HCT116 (cell line): ENCODE measurements around the gene GATAD2B. TPM values are rescaled to one million over a fixed set of nuclear protein-coding genes. Genes with fewer than 3 reads are reported as not detected.

Experiments used
- ATAC-seq: fragments of 200-7000 bp; cut with Tn5 transposase; 2 replicates; pipeline ENCODE4 v1.9.1; 2020; ENCODE audit warnings: mild to moderate bottlenecking, moderate library complexity
- BruUV-seq: library from RNA; stranded (reverse); fragments of 400-500 nt; replicated peaks from 2 replicates; lab custom pipeline; 2021; lab: Mats Ljungman, UMichigan
- CTCF ChIA-PET: fragments of 300-600 bp; sonication (Branson Sonifier 250); formaldehyde crosslinking; loops from one replicate; lab custom pipeline; 2021; ENCODE audit warnings: antibody characterized with exemption; lab: Charles Lee
- POLR2A ChIA-PET: fragments of 300-600, 350-600 bp; sonication (Branson Sonifier 250); formaldehyde crosslinking; loops from one replicate; lab custom pipeline; 2021; ENCODE audit warnings: antibody characterized with exemption; lab: Charles Lee
- RAD21 ChIA-PET, 2 experiments: fragments of 300-600 bp; sonication (Branson Sonifier 250); formaldehyde crosslinking; loops; one replicate each; lab custom pipeline; 2023; ENCODE audit warnings: low total read pairs in 2 of 2; ENCODE audit not compliant: uncharacterized antibody in 2 of 2, unreplicated experiment in 2 of 2, low non-redundant PET in 1 of 2; lab: Charles Lee
- DNase-seq: peaks from one replicate; pipeline ENCODE4 v3.0.0-alpha.2; 2010; ENCODE audit warnings: low read depth, low spot score
- H2AFZ ChIP-seq: fragments of 200-600 bp; shearing (Covaris generic), sonication (generic); 2 replicates; pipeline ENCODE4 v1.6.1; 2017; ENCODE audit warnings: low read depth, mixed run types, mixed read lengths, antibody characterized with exemption, low read length; ENCODE audit not compliant: poor library complexity, severe bottlenecking
- H3K27ac ChIP-seq: 2 replicates; pipeline ENCODE4 v1.5.1; 2012; ENCODE audit warnings: low read depth, low read length
- H3K27me3 ChIP-seq: fragments of 200-600 bp; sonication (generic); 2 replicates; pipeline ENCODE4 v1.6.1; 2016; ENCODE audit warnings: mixed run types, low read length, mixed read lengths; ENCODE audit not compliant: insufficient read depth
- H3K36me3 ChIP-seq, 2 experiments: fragments of 200-500 bp in 1 of 2; fragments of 200-600 bp in 1 of 2; sonication (Bioruptor generic) in 1 of 2; sonication (generic) in 1 of 2; 2 replicates each; pipeline versions ENCODE4 v1.5.1 to v1.6.1; 2014 to 2016; ENCODE audit warnings: low read length in 2 of 2, inconsistent platforms in 1 of 2, mixed read lengths in 1 of 2, mixed run types in 1 of 2; ENCODE audit not compliant: insufficient read depth in 2 of 2, control insufficient read depth in 1 of 2
- H3K4me1 ChIP-seq, 2 experiments: fragments of 200-600 bp in 1 of 2; sonication (generic) in 1 of 2; 2 replicates each; pipeline versions ENCODE4 v1.5.1 to v1.6.1; 2012 to 2017; ENCODE audit warnings: low read length in 2 of 2, inconsistent platforms in 1 of 2, mild to moderate bottlenecking in 1 of 2, mixed read lengths in 1 of 2, mixed run types in 1 of 2, moderate library complexity in 1 of 2; ENCODE audit not compliant: insufficient read depth in 2 of 2, control insufficient read depth in 1 of 2
- H3K4me2 ChIP-seq: fragments of 200-600 bp; sonication (generic); 2 replicates; pipeline ENCODE4 v1.6.1; 2017; ENCODE audit warnings: mixed run types, low read length, mixed read lengths
- H3K4me3 ChIP-seq, 2 experiments: fragments of 200-600 bp in 1 of 2; sonication (generic) in 1 of 2; replicated peaks in 1 of 2; 2 replicates each; pipeline ENCODE4 v1.5.1; 2011 to 2016; ENCODE audit warnings: low read length in 2 of 2, control low read depth in 1 of 2, low read depth in 1 of 2, mild to moderate bottlenecking in 1 of 2, mixed read lengths in 1 of 2, mixed run types in 1 of 2
- H3K79me2 ChIP-seq: fragments of 200-600 bp; sonication (generic); 2 replicates; pipeline ENCODE4 v1.6.1; 2017; ENCODE audit warnings: mild to moderate bottlenecking, mixed run types, low read length, moderate library complexity, mixed read lengths; ENCODE audit not compliant: insufficient read depth
- H3K9ac ChIP-seq: fragments of 200-600 bp; sonication (generic); 2 replicates; pipeline ENCODE4 v1.6.1; 2016; ENCODE audit warnings: low read length, mixed read lengths
- H3K9me2 ChIP-seq: fragments of 200-600 bp; sonication (generic), shearing (Covaris generic); 2 replicates; pipeline ENCODE4 v1.6.1; 2017; ENCODE audit warnings: mixed run types, mild to moderate bottlenecking, moderate library complexity; ENCODE audit not compliant: insufficient read depth
- H3K9me3 ChIP-seq, 2 experiments: fragments of 200-500 bp in 1 of 2; fragments of 200-600 bp in 1 of 2; sonication (Bioruptor generic) in 1 of 2; sonication (generic) in 1 of 2; 2 replicates each; pipeline ENCODE4 v1.6.1; 2014 to 2017; ENCODE audit warnings: low read length in 2 of 2, mixed read lengths in 2 of 2, inconsistent platforms in 1 of 2, low read depth in 1 of 2, mild to moderate bottlenecking in 1 of 2, mixed run types in 1 of 2, moderate library complexity in 1 of 2; ENCODE audit not compliant: control insufficient read depth in 1 of 2, insufficient read depth in 1 of 2
- H4K20me1 ChIP-seq: fragments of 200-600 bp; sonication (generic), shearing (Covaris generic); 2 replicates; pipeline ENCODE4 v1.6.1; 2017; ENCODE audit warnings: mixed run types, mild to moderate bottlenecking, moderate library complexity; ENCODE audit not compliant: insufficient read depth
- CBX3 ChIP-seq: IDR thresholded peaks from 2 replicates; pipeline ENCODE4 v1.6.1; 2012; ENCODE audit warnings: low read depth
- CEBPB ChIP-seq: IDR thresholded peaks from 2 replicates; pipeline ENCODE4 v1.6.1; 2012; ENCODE audit warnings: low read depth
- EGR1 ChIP-seq: IDR thresholded peaks from 2 replicates; pipeline ENCODE4 v1.6.1; 2012; ENCODE audit warnings: low read depth
- ELF1 ChIP-seq: IDR thresholded peaks from 2 replicates; pipeline ENCODE4 v1.6.1; 2012; ENCODE audit warnings: low read depth, borderline replicate concordance
- EZH2phosphoT487 ChIP-seq: fragments of 200-600 bp; IDR thresholded peaks from 2 replicates; pipeline ENCODE4 v1.6.1; 2018; ENCODE audit warnings: antibody characterized with exemption, borderline replicate concordance
- POLR2A ChIP-seq: IDR thresholded peaks from 2 replicates; pipeline ENCODE4 v1.7.0; 2011; ENCODE audit warnings: borderline replicate concordance; ENCODE audit not compliant: insufficient read depth, insufficient read length; ENCODE audit errors: extremely low read depth
- POLR2AphosphoS5 ChIP-seq: IDR thresholded peaks from 2 replicates; pipeline ENCODE4 v1.6.1; 2011; ENCODE audit warnings: mild to moderate bottlenecking, low read depth, low read length, moderate library complexity
- RAD21 ChIP-seq: IDR thresholded peaks from 2 replicates; pipeline ENCODE4 v1.6.1; 2012; ENCODE audit warnings: low read depth, mild to moderate bottlenecking
- SIN3A ChIP-seq: IDR thresholded peaks from 2 replicates; pipeline ENCODE4 v1.6.1; 2012; ENCODE audit warnings: low read depth
- SP1 ChIP-seq: IDR thresholded peaks from 2 replicates; pipeline ENCODE4 v1.6.1; 2012; ENCODE audit warnings: low read depth
- SRF ChIP-seq: IDR thresholded peaks from 2 replicates; pipeline ENCODE4 v1.6.1; 2012; ENCODE audit warnings: low read depth
- TCF7L2 ChIP-seq: IDR thresholded peaks from 2 replicates; pipeline ENCODE4 v1.7.0; 2011; ENCODE audit warnings: borderline replicate concordance, inconsistent platforms; ENCODE audit not compliant: insufficient read depth, insufficient read length; ENCODE audit errors: extremely low read depth
- YY1 ChIP-seq: IDR thresholded peaks from 2 replicates; pipeline ENCODE4 v1.6.1; 2011; ENCODE audit warnings: low read length, low read depth, moderate library complexity, mild to moderate bottlenecking; ENCODE audit not compliant: insufficient replicate concordance; ENCODE audit errors: extremely low read depth
- intact Hi-C: fragments of 100-400 bp; cut with micrococcal nuclease; formaldehyde crosslinking; loops from 2 replicates; pipeline ENCODE4 v1.10.0; 2022
- total RNA-seq: library from RNA; stranded (reverse); gene quantifications from one replicate; pipeline ENCODE4 v1.2.1, GENCODE V29; 2021; ENCODE audit not compliant: unreplicated experiment
- TF ChIP-seq, protein P1 (sequence below): IDR thresholded peaks from 2 replicates; pipeline ENCODE4 v1.6.1; 2012; ENCODE audit warnings: low read depth
- TF ChIP-seq, protein P2 (sequence below): IDR thresholded peaks from 2 replicates; pipeline ENCODE4 v1.6.1; 2012
- TF ChIP-seq, protein P3 (sequence below): IDR thresholded peaks from 2 replicates; pipeline ENCODE4 v1.6.1; 2012

The GATAD2B gene
- total RNA-seq, 1 experiment from 2014 or later, result 50.2 TPM

DNA sequence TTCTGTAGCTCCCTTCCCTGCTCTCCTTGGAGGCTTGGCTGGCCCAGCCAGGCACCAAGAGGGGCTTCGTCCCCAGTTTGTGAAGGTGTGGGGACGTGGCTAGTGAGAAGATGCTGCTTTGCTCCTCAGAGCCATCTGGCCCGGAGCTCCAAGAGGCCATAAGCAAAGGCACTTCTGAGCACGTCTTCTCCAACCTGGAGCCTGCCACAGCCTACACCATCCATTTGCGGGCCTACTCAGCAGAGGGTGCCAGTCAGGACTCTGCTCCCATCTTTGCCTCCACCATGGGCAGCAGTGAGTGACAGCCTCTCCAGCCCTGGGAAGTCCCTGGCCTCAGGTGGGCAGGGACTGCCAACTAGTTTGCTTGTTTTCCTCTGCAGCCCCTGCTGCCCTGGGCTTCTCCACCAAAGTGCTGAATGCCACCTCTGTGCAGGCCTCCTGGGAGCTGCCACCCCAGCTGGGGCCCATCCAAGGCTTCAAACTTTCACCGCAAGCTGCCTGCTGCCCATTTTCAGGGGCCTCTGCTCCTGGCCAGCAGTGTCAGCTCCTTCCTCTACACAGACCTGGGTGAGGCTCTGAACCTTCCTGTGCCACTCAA lies 121.6 kb downstream of the GATAD2B start:
- Histone ChIP-seq H3K9me3 (no peaks in the 10 kb centered on the region), H3K9ac (no peak overlapping the region), H3K4me3 (no peak overlapping the region), H3K27me3 (no peaks in the 10 kb centered on the region), H3K36me3 (no peaks in the 10 kb centered on the region), H2AFZ (no peak overlapping the region), H3K9me2 (no peaks in the 10 kb centered on the region), H4K20me1 (no peaks in the 10 kb centered on the region), H3K79me2 (no peaks in the 10 kb centered on the region), H3K4me2 (no peak overlapping the region), H3K4me1 (peaks cover 5 to 12% of the 10 kb centered on the region in 2 experiments; a peak in 3 of 4 replicates), H3K27ac (no peak overlapping the region)
- CTCF ChIA-PET, result no interaction called here
- POLR2A ChIA-PET, result no interaction called here
- ATAC-seq (no peak), DNase-seq (no peak)
- RAD21 ChIA-PET, result no interaction called here
- BruUV-seq, result no TSS peak
- intact Hi-C loops, result no loop called here
- TF ChIP-seq SP1, result no peak

DNA sequence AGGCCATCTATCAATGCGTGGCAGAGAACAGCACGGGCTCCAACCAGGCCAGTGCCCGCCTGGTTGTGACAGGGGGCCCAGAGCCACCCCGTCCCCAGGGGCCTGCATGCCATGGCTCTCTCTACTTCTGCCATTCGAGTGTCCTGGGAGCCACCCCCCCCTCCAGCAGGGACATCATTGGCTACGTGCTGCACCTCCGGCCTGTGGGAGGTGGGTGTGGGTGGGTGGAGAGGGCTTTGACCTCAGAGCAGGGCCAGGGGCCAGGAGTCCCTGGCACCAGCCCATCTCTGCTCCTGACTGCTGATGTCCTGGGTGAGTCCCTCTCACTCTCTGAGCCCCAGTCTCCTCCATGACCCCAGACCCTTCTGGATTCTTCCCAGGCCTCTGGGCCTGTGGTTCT lies 122.3 kb downstream of the GATAD2B start:
- Histone ChIP-seq H3K9me3 (no peaks in the 10 kb centered on the region), H3K36me3 (no peaks in the 10 kb centered on the region), H3K27me3 (no peaks in the 10 kb centered on the region), H3K79me2 (no peaks in the 10 kb centered on the region), H3K4me2 (no peak overlapping the region), H3K9ac (no peak overlapping the region), H3K4me1 (peaks cover under 1 to 6% of the 10 kb centered on the region in 2 experiments; a peak in 3 of 4 replicates), H3K9me2 (no peaks in the 10 kb centered on the region), H3K27ac (no peak overlapping the region), H4K20me1 (no peaks in the 10 kb centered on the region), H2AFZ (no peak overlapping the region), H3K4me3 (no peak overlapping the region)
- DNase-seq (no peak), ATAC-seq (no peak)
- intact Hi-C loops, result no loop called here
- CTCF ChIA-PET, result no interaction called here
- no TSS peak for BruUV-seq
- TF ChIP-seq POLR2A (no peak), RAD21 (no peak), POLR2AphosphoS5 (no peak), CEBPB (no peak), EZH2phosphoT487 (no peak), CBX3 (no peak), YY1 (no peak), SIN3A (no peak), EGR1 (no peak), ELF1 (no peak), TCF7L2 (no peak), SRF (no peak)
- TF ChIP-seq, protein P1, sequence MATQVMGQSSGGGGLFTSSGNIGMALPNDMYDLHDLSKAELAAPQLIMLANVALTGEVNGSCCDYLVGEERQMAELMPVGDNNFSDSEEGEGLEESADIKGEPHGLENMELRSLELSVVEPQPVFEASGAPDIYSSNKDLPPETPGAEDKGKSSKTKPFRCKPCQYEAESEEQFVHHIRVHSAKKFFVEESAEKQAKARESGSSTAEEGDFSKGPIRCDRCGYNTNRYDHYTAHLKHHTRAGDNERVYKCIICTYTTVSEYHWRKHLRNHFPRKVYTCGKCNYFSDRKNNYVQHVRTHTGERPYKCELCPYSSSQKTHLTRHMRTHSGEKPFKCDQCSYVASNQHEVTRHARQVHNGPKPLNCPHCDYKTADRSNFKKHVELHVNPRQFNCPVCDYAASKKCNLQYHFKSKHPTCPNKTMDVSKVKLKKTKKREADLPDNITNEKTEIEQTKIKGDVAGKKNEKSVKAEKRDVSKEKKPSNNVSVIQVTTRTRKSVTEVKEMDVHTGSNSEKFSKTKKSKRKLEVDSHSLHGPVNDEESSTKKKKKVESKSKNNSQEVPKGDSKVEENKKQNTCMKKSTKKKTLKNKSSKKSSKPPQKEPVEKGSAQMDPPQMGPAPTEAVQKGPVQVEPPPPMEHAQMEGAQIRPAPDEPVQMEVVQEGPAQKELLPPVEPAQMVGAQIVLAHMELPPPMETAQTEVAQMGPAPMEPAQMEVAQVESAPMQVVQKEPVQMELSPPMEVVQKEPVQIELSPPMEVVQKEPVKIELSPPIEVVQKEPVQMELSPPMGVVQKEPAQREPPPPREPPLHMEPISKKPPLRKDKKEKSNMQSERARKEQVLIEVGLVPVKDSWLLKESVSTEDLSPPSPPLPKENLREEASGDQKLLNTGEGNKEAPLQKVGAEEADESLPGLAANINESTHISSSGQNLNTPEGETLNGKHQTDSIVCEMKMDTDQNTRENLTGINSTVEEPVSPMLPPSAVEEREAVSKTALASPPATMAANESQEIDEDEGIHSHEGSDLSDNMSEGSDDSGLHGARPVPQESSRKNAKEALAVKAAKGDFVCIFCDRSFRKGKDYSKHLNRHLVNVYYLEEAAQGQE, result no peak
- TF ChIP-seq, protein P2, sequence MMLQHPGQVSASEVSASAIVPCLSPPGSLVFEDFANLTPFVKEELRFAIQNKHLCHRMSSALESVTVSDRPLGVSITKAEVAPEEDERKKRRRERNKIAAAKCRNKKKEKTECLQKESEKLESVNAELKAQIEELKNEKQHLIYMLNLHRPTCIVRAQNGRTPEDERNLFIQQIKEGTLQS, result no peak
- TF ChIP-seq, protein P3, sequence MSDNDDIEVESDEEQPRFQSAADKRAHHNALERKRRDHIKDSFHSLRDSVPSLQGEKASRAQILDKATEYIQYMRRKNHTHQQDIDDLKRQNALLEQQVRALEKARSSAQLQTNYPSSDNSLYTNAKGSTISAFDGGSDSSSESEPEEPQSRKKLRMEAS, result no peak
- POLR2A ChIA-PET, result no interaction called here
- RAD21 ChIA-PET, result no interaction called here
